PFSK-1 (cell line): ENCODE results near the gene KSR2.

Experiments
- POLR2AphosphoS5 ChIP-seq: IDR thresholded peaks from 2 replicates; pipeline ENCODE4 v1.6.1; 2012; ENCODE audit warnings: low read depth, mild to moderate bottlenecking, control low read depth, low read length, moderate library complexity
- SIN3A ChIP-seq: IDR thresholded peaks from 2 replicates; pipeline ENCODE4 v1.6.1; 2012; ENCODE audit warnings: mild to moderate bottlenecking, low read length, moderate library complexity, borderline replicate concordance; ENCODE audit not compliant: insufficient read depth
- TAF1 ChIP-seq: IDR thresholded peaks from 2 replicates; pipeline ENCODE4 v1.6.1; 2012; ENCODE audit warnings: low read length, control low read depth, borderline replicate concordance; ENCODE audit not compliant: insufficient read depth
- TF ChIP-seq, protein P1 (sequence below), 2 experiments: IDR thresholded peaks; 2 replicates each; pipeline versions ENCODE4 v1.6.1 to v1.8.0; 2011 to 2012; ENCODE audit warnings: low read depth in 2 of 2, low read length in 2 of 2, control low read depth in 1 of 2, inconsistent platforms in 1 of 2, mild to moderate bottlenecking in 1 of 2, moderate library complexity in 1 of 2; ENCODE audit not compliant: insufficient read depth in 1 of 2

DNA sequence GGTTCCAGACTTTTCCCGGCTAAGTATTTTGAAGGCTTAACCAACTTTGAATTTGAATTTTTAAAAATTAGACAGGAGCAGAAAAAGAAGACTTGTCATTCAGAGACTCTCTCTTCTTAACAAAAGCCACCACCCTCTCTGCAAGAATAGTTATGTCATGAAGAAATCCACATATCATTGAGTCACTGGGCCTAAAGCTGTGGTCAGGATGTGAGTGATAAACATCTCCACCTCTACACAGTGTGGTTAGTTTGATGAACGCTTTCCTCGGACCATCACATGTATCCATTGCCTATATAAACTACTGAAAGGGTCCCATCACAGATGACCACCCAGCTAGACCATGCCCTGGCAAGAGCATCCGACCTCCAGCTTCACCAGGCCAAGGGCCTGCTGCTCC is 226.1 kb downstream of the KSR2 start:
- TF ChIP-seq POLR2AphosphoS5 (no peak), TAF1 (no peak), SIN3A (no peak)
- TF ChIP-seq, protein P1, sequence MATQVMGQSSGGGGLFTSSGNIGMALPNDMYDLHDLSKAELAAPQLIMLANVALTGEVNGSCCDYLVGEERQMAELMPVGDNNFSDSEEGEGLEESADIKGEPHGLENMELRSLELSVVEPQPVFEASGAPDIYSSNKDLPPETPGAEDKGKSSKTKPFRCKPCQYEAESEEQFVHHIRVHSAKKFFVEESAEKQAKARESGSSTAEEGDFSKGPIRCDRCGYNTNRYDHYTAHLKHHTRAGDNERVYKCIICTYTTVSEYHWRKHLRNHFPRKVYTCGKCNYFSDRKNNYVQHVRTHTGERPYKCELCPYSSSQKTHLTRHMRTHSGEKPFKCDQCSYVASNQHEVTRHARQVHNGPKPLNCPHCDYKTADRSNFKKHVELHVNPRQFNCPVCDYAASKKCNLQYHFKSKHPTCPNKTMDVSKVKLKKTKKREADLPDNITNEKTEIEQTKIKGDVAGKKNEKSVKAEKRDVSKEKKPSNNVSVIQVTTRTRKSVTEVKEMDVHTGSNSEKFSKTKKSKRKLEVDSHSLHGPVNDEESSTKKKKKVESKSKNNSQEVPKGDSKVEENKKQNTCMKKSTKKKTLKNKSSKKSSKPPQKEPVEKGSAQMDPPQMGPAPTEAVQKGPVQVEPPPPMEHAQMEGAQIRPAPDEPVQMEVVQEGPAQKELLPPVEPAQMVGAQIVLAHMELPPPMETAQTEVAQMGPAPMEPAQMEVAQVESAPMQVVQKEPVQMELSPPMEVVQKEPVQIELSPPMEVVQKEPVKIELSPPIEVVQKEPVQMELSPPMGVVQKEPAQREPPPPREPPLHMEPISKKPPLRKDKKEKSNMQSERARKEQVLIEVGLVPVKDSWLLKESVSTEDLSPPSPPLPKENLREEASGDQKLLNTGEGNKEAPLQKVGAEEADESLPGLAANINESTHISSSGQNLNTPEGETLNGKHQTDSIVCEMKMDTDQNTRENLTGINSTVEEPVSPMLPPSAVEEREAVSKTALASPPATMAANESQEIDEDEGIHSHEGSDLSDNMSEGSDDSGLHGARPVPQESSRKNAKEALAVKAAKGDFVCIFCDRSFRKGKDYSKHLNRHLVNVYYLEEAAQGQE (IDR thresholded peaks at IDR 0.05; ENCODE audit: insufficient read depth in 1 of 2, low read depth in 2 of 2, low read length in 2 of 2) = no peak
